Measurements from ENCODE around the gene CYB5RL.

CYB5RL gene

DNA sequence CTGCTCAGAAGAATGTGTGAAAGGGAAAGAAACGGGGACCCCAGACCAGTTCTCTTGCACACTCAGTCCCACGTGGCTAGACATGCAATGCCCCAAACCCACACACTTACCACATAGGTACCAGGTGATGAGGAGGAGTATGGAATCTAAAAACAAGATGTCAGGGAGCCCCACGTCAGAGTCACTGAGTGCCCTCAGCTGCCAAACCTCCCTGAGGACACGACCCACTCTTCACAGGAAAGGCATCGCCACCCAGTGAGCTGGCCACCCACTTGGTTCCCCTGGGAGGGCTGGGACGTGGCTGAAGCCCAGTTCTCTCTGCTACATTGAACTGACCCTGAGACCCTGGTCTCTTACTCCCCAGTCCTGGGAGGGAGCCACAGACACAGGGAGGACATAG is 41.5 kb upstream of the CYB5RL start:
- no peak for TF ChIP-seq CTCF (IDR thresholded peaks at IDR 0.05)

DNA sequence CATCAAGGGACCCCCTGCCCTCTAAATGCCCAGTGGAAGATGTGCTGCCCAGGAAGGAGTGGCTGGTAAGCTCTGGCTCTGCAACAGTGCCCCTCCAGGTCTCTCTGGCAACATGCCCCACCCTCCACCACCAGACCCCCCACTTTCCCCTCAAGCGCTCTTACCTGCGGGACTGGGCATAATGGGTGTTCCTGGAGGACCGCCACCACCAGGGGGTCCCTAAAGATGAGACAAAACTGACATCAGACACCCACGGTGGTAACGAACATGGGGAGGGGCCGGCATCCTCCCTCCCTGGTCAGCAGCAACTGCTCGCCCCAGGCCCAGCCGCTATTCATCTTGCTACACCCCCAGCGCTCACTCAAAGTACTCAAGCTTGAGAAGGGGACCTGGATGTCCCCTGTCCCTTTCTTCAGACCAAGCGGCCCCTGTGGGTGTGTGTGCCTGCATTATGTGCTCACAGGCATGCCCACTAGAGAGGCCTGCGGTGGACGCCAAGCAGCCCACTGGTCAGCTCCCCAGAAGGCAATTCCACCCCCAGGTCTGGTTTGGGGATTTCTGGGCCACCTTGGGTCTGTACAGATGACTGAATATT is 41.0 kb upstream of the CYB5RL start:
- no peak for TF ChIP-seq CTCF (IDR thresholded peaks at IDR 0.05)

DNA sequence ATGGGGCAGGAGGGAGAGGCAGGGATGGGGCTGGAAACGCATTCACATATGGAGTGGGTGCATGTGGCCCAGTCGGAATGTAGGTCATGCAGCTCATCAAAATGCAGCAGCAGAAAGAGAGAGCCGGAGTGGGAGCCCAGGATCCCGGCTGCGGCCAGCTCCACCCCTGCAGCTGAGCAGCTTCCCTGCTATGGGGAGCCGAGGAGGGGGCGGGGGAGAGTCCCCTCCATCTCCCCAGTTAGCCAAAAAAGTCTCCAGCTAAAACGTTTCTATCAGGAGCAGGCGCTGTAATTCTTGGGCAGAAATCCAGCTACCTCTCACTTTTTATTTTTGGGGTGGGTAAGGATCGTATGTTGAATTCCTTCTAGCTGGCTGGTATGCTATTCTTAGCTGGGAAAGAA is 39.8 kb upstream of the CYB5RL start:
- no peak for TF ChIP-seq CTCF (IDR thresholded peaks at IDR 0.05)

DNA sequence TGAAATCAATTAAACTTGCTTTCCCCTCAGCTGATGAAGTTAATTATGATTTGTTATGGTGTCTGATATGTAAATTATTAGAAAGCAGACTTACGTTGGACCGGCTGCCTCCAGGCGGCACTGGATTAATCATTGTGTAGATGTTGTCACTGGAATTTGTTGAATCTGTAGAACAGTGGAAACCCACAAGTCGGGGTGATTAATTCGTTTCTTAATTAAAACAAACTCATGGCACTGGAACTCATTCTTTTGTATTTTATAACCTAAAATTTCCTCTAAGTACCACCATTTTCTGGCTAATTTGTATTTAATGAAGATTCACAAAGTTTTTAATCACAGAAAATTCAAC is 39.2 kb upstream of the CYB5RL start:
- TF ChIP-seq CTCF (IDR thresholded peaks at IDR 0.05) = no peak

DNA sequence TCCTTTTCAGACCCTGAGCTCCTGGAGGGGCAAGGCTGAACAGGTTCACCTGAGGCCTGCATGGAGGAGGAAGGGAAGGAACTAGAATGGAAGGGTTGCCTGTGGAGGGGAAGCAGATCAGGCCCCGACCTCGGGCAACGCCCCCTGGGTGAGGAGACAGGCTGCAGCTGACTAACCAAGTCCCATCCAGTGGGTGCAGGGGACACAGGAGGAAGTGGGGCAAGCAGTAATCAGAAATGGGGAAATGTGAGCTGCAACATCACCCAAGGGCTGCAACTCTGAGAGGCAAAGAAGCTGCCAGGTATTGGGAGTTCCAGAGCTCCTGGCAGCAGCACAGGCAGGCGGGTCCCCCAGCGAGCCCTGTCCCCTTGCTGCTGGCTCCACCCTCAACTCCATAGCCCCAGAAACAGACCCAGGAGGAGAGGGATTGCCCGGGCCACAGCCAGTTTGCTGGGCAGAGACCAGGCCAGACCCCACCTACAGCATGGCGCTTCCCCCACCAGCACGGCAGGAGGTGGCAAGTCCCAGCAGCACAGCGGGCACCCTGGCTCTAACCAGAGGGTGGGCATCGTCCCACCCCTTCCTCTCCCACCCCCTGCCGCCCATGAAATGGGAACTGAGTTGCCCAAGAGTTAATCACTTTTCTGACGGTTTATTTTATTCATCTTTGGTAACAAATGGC is 38.7 kb upstream of the CYB5RL start:
- TF ChIP-seq CTCF (IDR thresholded peaks at IDR 0.05) = no peak

GRCh38 chr1:54237586-54237985 is 37.8 kb upstream of the CYB5RL start:
- TF ChIP-seq CTCF (IDR thresholded peaks at IDR 0.05) = no peak

- no peak for TF ChIP-seq CTCF (IDR thresholded peaks at IDR 0.05)
Measured at GRCh38 chr1:54234284-54234683, 34.5 kb upstream of the CYB5RL start.
